Right atrium auricular region (tissue), 2 donors: Measurements from ENCODE around the gene C2orf15. TPM values are rescaled to one million over a fixed set of nuclear protein-coding genes. Genes with fewer than 3 reads are reported as not detected.

Experiments
- DNase-seq: peaks from one replicate; pipeline ENCODE4 v3.0.0-alpha.2; 2019; ENCODE audit warnings: low spot score
- H3K27ac ChIP-seq, 2 donors: fragments of 200-600 bp; sonication (generic); 1 replicate in 1 of 2; 2 replicates in 1 of 2; pipeline ENCODE4 v1.5.1; 2016 to 2019
- H3K27me3 ChIP-seq, 2 donors: fragments of 200-600 bp; sonication (generic); one replicate each; pipeline versions ENCODE4 v1.5.1 to v1.6.0; 2017 to 2019
- H3K36me3 ChIP-seq: fragments of 200-600 bp; sonication (generic); one replicate; pipeline ENCODE4 v1.5.1; 2016
- H3K4me1 ChIP-seq, 2 donors: fragments of 200-600 bp; sonication (generic); one replicate each; pipeline versions ENCODE4 v1.5.1 to v1.6.0; 2017 to 2019
- H3K4me3 ChIP-seq, 2 donors: fragments of 200-600 bp; sonication (generic); 1 replicate in 1 of 2; 2 replicates in 1 of 2; pipeline ENCODE4 v1.5.1; 2017 to 2019; ENCODE audit warnings: mild to moderate bottlenecking in 1 of 2, moderate library complexity in 1 of 2
- H3K9me3 ChIP-seq, 2 donors: fragments of 200-600 bp; sonication (generic); one replicate each; pipeline ENCODE4 v1.5.1; 2019
- CTCF ChIP-seq, 2 donors: fragments of 200-600 bp; sonication (generic); IDR thresholded peaks; one replicate each; pipeline ENCODE4 v1.5.1; 2019; ENCODE audit warnings: antibody characterized with exemption in 2 of 2
- total RNA-seq, 2 donors: library from RNA; depleted of rRNA; stranded (reverse); fragments of >200 nt; gene quantifications; one replicate each; pipeline ENCODE4 v1.1.0, GENCODE V29; 2016

The C2orf15 gene
- total RNA-seq, 2 donors from 2014 or later = not detected

DNA sequence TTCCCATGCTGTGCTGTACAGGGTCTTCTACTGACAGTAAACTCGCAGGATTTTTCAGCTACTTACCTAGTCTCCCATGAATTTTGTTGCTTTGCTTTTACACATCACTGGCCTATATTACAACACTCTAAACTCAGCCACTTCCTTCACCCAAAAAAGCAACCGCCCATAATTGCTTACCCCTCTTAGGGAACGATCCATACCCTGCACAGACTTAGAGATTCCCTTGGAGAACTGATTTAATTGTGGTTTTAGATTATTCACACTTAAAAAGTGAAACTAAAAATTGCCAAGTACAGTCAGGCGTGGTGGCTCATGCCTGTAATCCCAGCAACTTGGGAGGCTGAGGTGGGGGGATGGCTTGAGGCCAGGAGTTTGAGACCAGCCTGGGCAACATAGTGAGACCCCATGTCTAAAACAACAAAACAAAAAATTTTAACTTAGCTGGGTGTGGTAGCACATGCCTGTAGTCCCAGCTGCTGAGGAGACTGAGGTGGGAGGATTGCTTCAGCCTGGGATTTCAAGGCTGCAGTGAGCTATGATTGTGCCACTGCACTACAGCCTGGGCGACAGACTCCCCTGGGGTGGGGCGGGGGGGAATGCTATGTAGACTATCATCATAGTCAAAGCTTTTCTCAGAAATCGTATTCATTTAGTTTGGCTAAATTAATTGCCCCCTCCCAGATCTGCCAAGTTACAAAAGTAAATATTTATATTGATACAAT lies 58.7 kb downstream of the C2orf15 start:
- TF ChIP-seq CTCF (IDR thresholded peaks at IDR 0.05) = no peak
- H3K4me1 ChIP-seq = no peaks in the 10 kb centered on the region
- H3K27me3 ChIP-seq = no peaks in the 10 kb centered on the region

More for the DNA sequence above, 58.7 kb downstream of the C2orf15 start:
- Histone ChIP-seq H3K36me3 (peaks cover 27% of the 10 kb centered on the region), H3K27ac (no peak overlapping the region), H3K9me3 (no peaks in the 10 kb centered on the region), H3K4me3 (no peak overlapping the region)
- no peak for DNase-seq

Other genes with a start within 250 kb of the C2orf15 start
- 1 to 10 TPM; 5.3 to 7.4 TPM for gene CRACDL, start 205.5 kb upstream of the C2orf15 start, total RNA-seq
- gene TSGA10, start 13.2 kb downstream of the C2orf15 start, total RNA-seq = 1 to 10 TPM; 1.5 to 7.0 TPM
- 1 to 10 TPM; 5.1 to 5.2 TPM for gene LIPT1, start 13.3 kb downstream of the C2orf15 start, total RNA-seq
- gene MITD1, start 39.4 kb downstream of the C2orf15 start, total RNA-seq = 10 to 100 TPM; 11.8 to 25.9 TPM
- 10 to 100 TPM; 18.8 to 37.8 TPM for gene MRPL30, start 39.5 kb downstream of the C2orf15 start, total RNA-seq
- gene LYG2, start 114.0 kb downstream of the C2orf15 start, total RNA-seq = not detected
- under 1 TPM in 1 of 2 donors, not detected in 1; 0.75 TPM for gene LYG1, start 159.5 kb downstream of the C2orf15 start, total RNA-seq
- gene TXNDC9, start 194.6 kb downstream of the C2orf15 start, total RNA-seq = 10 to 100 TPM; 21.4 to 28.9 TPM
- gene EIF5B, start 195.7 kb downstream of the C2orf15 start, total RNA-seq = 10 to 100 TPM; 50.7 to 81.0 TPM